ENCODE results near the gene CENPB. TPM values are rescaled to one million over a fixed set of nuclear protein-coding genes. Genes with fewer than 3 reads are reported as not detected.
"Not testable (repeated sequence)": the region's sequence is repeated elsewhere in the genome, so short reads cannot be mapped to it uniquely, and the experiment has no call there.

Gene CENPB
- 82.3 and 99.8 TPM in 2 replicates for total RNA-seq

GRCh38 chr20:3786665-3787323, at the start of gene CENPB:
Gene CENPB (minus strand): TSS chr20:3786740. CDS start chr20:3786483, 257 bp downstream.
- H3K4me3 ChIP-seq (ENCODE audit: low read depth, low read length) = peak within 1 kb of the TSS; percentile 67
- peak; percentile 60 for TF ChIP-seq CTCF (conservative IDR thresholded peaks at IDR 0.05; ENCODE audit: low read depth, low read length)
- no peak for DNase-seq (ENCODE audit: low read depth)

GRCh38 chr20:3836132-3836531, 49.6 kb upstream of the CENPB start:
- no peak for TF ChIP-seq CTCF (conservative IDR thresholded peaks at IDR 0.05; ENCODE audit: low read depth, low read length)
- no peak overlapping the region for H3K4me3 ChIP-seq (ENCODE audit: low read depth, low read length)
- no peak for DNase-seq (ENCODE audit: low read depth)

- H3K4me3 ChIP-seq (ENCODE audit: low read depth, low read length); DNase-seq (ENCODE audit: low read depth): not testable (repeated sequence)
These were observed 43.4 kb upstream of the CENPB start for GRCh38 chr20:3829891-3830290.

- no peak for TF ChIP-seq CTCF (conservative IDR thresholded peaks at IDR 0.05; ENCODE audit: low read depth, low read length)
- no peak overlapping the region for H3K4me3 ChIP-seq (ENCODE audit: low read depth, low read length)
- DNase-seq (ENCODE audit: low read depth) = no peak
These were observed 42.3 kb upstream of the CENPB start for GRCh38 chr20:3828798-3829197.

- TF ChIP-seq CTCF (conservative IDR thresholded peaks at IDR 0.05; ENCODE audit: low read depth, low read length) = no peak
- H3K4me3 ChIP-seq (ENCODE audit: low read depth, low read length) = no peak overlapping the region
- DNase-seq (ENCODE audit: low read depth) = no peak
These were observed 39.9 kb upstream of the CENPB start for GRCh38 chr20:3826420-3826819.

GRCh38 chr20:3825526-3825925, 39.0 kb upstream of the CENPB start:
- H3K4me3 ChIP-seq (ENCODE audit: low read depth, low read length) = no peak overlapping the region
- no peak for DNase-seq (ENCODE audit: low read depth)
- no peak for TF ChIP-seq CTCF (conservative IDR thresholded peaks at IDR 0.05; ENCODE audit: low read depth, low read length)

GRCh38 chr20:3823881-3824280, 37.3 kb upstream of the CENPB start:
- no peak for TF ChIP-seq CTCF (conservative IDR thresholded peaks at IDR 0.05; ENCODE audit: low read depth, low read length)
- DNase-seq (ENCODE audit: low read depth) = no peak
- H3K4me3 ChIP-seq (ENCODE audit: low read depth, low read length) = no peak overlapping the region
